GM18868 (cell line): ENCODE results near the gene ORC2.
"Not testable (repeated sequence)": the region's sequence is repeated elsewhere in the genome, so short reads cannot be mapped to it uniquely, and the experiment has no call there.

Experiments
- ATAC-seq: cut with Tn5 transposase; IDR thresholded peaks from one replicate; pipeline ENCODE4 v1.9.1; 2021; ENCODE audit warnings: mild to moderate bottlenecking, moderate library complexity; ENCODE audit not compliant: unreplicated experiment

Gene ORC2

DNA sequence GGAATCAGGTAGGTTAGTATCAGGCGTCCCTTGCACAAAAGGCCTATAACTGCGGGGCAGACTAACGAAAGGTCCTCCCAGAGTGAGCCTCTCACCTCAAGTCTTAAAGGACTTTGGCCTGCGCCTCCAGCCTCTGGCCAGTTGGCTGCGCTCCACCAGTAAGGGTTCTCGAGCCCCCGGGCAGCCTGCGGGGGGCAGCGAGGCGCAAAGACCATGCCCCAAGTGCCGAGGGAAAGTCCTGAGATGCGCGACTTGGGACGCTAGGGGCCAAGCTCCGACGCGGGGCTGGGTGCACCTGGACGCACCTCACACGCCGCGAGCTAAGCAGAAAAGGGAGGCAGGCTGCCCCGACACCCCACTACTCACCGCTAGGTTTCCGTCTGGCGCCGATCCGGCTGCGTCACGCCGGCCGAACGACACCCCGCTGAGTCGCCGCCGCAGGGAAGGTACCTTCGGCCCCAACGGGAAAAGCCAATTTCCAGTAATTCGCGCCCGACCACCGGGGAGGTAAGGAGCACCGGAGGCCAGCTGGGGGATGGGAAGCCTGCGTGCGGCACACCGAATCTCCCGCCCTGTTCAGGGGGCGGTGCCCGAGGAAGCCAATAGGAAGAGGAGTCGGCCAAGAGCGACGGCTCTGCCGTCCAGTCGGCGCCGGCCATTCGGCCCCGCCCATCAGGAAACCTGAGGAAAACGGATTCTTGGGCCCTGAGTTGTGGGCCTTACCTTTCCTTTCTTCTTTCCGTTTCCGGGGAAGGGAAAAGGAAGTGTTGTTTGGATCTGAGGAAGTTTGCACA is at the start of gene ORC2:
Gene ORC2, minus strand, starts transcription at position 537 of the 794 bp plus-strand sequence. CDS start 5,537 bp downstream, outside the sequence.
- ATAC-seq: peak; percentile 90

DNA sequence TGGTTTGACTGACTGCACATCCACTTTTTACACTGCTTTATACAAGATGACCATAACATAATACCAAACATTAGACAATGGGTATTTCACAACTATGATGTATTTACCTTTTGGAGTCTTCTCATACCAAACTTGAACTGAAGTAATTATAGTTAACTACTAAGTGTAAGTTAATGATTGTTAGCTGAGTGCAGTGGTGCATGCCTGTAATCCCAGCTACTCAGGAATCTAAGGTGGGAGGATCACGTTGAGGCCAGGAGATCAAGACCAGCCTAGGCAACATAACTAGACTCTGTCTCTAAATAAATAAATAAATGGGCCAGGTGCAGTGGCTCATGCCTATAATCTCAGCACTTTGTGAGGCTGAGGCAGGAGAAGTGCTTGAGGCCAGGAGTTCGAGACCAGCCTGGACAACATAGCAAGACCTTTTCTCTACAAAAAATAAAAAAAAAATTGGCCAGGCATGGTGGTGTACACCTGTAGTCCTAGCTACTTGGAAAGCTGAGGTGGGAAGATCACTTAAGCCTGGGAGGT is 44.9 kb upstream of the ORC2 start:
- no peak for ATAC-seq

DNA sequence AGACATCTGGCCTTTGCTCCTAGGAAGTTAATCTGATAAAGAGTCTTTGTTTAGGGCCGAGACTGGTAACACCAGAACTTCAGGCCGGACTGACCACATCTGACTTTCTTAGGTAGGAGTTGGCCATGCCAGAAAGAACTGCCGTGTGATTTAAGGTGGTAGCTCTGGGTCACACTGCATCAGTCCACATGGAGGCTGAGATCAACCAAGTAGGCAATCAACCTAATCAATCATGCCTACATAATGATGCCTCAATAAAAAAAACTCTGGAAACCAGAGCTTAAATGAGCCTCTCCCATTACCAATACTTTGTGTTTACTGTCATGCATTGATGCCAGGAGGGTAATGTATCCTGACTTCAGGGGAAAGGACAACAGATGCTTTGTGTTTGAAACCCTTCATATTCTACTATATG is 44.1 kb upstream of the ORC2 start:
- no peak for ATAC-seq

DNA sequence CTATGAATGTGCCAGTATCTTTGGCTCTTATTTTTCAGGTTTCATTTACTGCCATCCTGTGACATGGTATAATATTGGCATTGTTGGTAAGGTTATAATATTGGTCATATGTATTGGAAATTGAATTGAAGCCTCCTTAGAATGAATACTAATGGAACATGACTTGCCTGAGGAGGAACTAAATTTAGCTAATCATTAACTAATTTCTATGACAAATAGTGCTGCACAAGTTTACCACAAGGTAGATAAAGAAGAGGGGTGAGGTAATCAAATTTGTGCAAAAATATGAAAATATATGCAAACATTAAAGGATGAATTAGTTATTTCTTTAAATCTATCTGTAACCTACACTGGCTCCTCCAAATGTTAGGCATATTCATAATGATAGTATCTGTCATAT is 43.2 kb upstream of the ORC2 start:
- no peak for ATAC-seq

DNA sequence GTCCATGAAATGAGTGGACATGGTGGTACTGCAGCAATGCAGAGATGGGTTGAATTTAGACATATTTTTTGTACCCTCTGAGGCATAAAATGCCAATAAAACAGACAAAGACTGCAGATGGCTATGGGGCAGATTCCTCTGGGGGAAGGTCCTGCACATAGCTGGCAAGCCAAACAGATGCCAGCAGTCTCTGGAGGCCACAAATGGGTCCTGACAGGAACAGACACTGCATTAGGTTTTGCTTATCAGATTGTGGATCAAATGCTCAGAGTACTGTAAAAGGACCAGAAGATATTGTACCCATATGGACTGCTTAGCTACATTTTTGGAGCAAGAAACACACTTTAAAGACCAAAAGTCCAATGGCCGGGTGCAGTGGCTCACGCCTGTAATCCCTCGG is 40.9 kb upstream of the ORC2 start:
- no peak for ATAC-seq

DNA sequence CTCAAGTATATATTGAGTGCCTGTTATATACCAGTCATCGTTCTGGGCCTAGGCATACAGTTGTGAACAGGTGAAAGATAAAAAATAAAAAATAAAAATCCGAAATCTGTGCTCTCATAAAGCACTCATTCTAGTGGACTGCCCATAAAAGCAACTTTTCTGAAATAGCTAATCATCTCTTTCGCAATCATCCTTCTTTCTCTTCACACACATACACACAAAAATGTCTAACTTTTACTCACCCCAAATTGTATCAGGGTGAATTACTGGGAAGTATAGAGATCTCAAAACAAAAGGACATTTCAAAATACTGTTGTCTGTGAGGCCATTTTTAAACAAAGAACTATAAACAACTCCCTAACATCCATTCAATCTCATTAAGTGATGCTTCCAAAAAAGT is 29.6 kb upstream of the ORC2 start:
- ATAC-seq: no peak

DNA sequence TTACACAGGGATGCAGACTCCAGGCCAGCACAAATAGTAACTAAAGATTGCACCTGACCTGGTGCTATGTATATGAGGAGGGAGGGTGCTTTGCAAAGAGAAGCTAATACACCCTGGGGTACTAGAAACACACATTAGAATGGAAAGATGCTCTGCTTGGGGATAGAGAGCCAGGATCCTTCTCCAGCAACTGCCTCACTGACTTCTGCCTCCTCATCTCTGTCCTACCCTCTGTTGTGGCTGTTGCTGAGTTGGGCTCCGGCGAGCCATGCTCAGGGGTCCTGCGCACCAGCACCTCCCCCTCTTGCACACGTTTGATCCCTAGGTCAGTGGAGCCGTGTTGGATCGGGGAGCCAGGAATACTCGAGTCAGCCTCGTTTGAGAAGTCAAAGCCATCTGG is 23.7 kb upstream of the ORC2 start:
- ATAC-seq: no peak

DNA sequence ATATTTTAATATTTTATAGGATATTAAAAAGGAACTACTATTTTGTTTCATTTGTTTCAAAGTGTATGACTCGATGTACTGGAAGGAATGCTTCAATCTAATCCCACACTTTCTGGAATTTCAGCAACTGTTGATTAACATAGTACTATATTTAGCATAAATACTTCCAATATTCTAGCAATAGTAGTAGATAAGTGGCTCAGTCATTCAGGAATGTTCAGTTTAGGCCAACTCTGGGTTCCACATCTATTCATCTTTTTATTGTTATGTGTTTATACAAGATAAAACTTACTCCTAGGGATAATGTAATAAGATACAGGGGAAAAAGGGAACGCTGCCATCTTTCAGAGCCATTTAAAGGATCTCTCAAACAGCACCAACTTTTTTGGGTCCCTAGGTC is 22.3 kb upstream of the ORC2 start:
- no peak for ATAC-seq

DNA sequence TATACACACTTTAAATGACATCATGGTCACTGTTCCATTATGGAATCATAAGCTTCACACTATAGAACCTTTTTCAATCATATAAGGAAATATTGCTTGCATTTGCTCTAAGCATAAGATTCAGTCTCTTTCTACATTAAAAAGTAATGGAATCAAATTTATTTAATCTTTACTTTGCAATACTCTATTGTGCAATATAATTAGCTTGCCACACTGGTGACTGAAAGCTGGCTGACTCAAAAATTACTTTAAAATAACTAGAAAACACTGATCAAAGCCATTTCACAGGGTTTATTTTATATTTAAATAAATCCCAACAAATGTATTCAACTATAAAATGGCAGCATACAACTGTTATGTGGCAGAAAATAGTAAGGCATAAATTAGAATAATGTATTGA is 13.2 kb upstream of the ORC2 start:
- no peak for ATAC-seq

DNA sequence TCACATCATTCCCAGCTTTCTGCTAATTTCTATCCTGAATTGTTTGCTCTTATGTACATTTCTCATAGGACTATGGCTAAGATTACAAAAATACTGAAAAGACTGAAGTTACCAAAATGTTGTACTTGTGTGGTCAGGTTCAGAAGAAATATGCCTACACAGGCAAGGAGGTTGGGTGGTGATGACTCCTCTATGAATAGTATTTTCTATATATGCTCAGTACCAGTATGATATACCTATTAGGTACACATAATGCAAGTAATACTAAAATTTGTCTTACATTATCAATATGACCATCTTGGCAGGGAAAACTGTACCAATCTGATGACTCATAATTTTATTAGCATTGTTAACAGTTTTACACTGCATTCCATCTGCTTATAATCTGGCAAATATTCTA is 12.2 kb upstream of the ORC2 start:
- no peak for ATAC-seq

DNA sequence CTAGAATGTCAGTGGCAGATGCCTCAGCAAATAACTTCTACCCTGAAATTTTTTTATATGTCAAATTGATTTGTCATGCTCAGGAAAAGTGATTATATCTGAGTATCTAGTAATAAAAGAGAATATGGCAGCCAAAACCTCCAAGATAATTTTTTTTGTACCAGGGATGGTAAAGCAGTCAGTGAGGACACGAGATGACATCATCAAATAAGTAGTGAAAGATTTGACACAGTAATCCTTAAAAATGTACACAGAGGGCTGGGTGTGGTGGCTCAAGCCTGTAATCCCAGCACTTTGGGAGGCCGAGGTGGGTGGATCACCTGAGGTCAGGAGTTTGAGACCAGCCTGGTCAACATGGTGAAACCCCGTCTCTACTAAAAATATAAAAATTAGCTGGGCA is 6.6 kb upstream of the ORC2 start:
- not testable (repeated sequence) for ATAC-seq

DNA sequence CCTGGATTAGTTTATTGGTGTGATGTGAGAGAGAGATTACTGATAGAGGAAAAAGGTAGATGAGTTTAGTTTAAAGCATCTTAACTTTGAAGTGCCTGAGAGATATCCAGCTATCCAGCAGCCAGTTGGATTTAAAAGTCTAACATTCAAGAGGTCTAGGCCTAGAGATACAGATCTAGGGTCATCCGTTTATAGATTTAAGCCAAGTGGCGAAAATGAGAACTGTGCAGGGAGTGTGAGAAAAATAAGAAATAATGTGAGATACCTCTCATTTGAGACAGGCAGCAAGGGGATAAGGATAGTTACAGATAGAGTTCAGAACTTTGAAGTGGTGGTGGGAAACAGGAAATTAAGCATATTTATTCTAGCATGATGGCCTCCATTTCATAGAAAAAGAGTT is 5.3 kb upstream of the ORC2 start:
- no peak for ATAC-seq

DNA sequence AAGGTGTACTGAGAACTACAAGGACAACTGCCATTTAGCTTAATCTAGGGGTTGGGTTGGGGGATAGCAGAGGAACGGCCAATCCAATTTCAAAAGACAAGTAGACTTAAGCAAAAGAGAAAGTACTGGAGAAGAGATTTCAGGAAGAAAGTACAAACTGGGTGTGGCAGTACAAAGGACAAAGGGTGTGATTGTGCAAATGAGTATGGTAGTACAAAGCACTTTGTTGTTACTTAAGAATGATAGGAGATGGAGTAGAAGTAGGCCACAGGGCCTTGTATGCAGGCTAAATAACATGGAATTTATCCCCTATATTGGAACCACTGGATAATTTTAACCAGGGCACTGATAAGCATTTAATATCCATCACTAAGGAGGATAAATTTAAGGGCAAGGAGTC is 4.7 kb upstream of the ORC2 start:
- no peak for ATAC-seq

DNA sequence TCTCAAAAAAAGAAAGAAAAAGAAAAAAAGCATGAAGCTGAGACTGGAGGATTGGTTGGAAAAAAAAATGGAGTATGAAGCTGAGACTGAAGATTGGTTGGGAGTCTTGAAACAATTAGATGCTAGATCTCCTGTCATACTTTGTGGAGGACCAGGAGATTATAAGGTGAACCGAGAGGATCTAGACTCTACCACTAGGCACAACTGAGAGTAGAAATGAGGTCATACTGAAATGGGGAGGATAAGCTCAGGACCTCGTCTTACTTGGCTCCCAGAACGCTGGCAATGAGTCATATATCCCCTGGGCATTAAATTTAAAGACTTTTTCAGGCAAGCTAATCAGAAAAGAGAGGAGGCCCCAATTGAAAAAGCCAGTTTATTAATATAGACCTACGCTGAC is 3.3 kb upstream of the ORC2 start:
- ATAC-seq: peak; percentile 36

DNA sequence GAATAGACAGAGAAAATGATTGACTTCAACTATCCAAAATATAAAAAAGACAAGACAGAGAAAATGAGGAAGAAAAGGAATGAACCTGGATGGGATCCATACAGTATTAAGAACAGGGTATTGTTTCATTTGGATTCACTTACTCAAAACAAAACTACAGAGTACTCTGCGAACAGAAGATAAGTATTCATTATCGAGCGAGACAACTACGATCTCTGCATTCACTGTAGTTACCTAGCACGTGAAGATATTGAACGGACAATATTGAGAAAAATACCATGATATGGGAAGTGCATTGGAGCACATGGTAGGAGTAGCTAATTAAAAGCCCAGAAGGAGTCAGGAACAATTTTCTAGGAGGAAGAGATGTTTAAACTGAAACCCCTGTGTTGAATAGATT is 1.0 kb upstream of the ORC2 start:
- ATAC-seq: no peak

DNA sequence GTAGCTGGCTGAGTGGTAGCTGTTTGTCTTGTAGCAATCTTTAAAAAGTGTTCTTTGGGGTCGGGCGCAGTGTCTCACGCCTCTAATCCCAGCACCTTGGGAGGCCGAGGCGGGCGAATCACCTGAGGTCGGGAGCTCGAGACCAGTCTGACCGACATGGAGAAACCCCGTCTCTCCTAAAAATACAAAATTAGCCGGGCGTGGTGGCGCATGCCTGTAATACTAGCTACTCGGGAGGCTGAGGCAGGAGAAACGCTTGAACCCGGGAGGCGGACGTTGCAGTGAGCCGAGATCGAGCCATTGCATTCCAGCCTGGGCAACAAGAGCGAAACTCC is 425 bp upstream of the ORC2 start:
- ATAC-seq: peak; percentile 2

DNA sequence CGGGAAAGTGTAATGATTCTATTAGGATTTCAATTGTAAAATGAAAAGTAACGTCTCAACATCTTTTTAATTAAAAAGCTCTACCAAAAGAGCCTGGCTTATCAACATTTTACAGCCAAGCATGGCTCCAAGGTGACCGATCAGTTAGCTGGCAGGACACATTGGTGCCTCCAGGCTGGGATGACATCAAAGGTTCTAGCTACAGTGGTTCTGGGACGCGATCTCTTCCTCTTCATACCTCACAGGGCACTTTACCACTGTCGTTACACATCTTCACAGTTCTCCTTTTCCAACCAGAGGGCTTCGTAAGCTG is 693 bp downstream of the ORC2 start:
- ATAC-seq: peak; percentile 11

DNA sequence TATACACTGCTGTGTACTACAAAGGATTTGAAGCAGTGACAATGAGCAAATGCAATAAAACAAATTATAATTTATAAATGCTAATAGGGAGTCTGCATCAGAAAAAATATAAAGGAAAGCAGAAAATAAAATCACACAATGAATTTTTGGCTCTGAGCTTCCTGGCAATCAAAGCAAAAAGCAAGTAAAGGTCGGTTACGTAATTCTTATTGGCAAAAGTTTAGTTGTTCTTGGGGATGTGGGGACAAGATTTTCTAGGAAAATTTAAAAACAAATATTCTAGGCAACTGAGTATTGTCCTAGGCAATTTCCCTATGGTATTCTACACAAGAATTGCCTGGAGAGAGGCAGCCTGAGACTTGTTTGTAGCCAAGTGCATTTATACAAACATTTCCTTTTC is 1.8 kb downstream of the ORC2 start:
- ATAC-seq: no peak

DNA sequence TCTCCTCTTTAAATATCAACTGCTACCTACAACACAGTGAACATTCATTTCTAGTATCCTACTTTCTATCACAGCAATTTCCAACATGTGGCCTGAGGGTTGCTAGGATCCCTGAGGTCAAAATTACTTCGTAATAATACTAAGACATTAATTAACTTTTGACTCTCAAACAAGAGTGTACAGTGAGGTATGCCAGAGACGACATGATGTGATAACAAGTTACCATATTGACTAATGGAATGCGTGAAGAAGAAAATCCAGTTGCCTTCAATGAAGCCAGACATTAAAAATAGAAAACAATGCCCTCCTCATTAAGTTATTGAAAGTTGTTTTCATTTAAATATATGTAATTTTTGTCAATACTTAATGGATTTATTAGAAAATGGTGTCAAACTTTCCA is 13.1 kb downstream of the ORC2 start:
- ATAC-seq: no peak

DNA sequence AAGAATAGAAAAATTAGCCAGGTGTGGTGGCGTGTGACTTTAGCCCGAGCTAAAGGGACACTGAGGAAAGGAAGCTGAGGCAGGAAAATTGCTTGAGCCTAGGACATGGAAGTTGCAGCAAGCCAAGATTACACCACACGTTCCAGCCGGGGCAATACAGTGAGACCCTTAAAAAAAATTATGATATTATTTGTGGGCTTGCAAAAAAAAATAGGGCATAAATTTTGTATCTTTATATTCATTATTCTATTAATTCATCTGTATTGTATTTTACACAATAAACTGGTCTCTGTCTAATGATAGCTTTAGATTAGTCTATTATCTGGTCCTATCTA is 18.1 kb downstream of the ORC2 start:
- ATAC-seq: no peak

DNA sequence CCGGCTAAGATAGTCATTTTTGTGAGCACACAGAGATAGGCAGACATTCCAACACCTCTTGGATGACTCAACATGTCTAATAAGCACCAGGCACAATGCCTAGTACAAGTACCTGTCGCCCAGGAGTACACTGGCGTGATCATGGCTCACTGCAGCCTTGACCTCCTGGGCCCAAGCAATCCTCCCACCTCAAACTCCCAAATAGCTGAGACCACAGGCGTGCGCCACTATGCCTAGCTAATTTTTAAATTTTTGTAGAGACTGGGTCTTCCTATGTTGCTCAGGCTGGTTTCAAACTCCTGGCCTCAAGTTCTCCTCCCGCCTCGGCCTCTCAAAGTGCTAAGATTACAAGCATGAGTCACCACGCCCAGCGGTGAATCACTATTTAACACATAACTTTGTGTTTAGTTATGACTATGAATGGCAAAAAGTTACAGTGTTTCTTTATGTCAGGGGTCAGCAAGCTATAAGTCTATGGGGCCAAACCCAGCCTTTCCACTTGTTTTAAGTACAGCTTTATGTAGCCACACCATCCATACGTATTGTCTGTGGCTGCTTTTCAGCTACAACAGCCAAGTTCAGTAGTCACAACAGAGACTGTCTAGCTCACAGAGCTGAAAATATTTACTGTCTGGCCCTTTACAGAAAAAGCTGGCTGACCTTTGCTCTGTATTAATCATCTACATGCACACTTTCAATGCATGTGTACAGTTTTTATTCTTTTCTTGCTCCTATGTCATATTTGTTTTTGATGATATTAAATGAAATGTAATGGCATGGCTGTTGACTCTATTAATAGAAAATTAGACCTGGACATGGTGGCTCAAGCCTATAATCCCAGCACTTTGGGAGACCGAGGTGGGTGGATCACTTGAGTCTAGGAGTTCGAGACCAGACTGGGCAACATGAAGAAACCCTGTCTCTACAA is 18.7 kb downstream of the ORC2 start:
- peak; percentile 53 for ATAC-seq

DNA sequence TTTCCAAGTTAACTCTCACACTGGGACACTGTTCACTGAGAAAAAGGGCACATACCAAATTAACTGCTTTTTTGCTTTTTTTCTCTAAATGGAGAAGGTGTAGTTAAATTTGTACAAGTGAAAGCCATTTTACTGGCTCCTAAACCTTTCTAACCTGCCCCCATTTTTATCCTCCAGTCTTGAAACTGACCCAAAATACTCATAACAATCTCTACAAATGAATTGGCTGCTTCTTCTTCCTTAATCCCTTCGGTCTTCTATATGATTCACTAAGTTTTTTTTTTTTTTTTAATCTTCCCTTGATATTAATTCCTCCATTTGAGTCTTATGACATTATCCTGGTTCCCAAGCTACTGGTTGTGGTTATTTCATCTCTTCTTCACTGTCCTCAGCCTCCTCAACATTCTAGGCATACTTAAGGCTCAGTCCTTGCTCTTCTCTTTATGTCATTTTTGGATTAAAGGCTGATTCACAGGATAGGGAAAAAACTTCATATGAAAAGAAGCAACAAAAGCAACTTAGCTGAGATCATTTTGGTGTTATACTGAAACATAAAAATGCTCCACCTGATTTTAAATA is 19.8 kb downstream of the ORC2 start:
- no peak for ATAC-seq
